OCI-LY3 (cell line): ENCODE measurements around the gene C3orf38.

Source experiments
- H2AFZ ChIP-seq: fragments of 200-600, 300-600 bp; shearing (Covaris generic); 2 replicates; pipeline ENCODE4 v1.6.0; 2014; ENCODE audit warnings: antibody characterized with exemption, low read depth, low read length
- H3K27ac ChIP-seq: fragments of 200-600, 300-600 bp; sonication (generic); 2 replicates; pipeline ENCODE4 v1.5.1; 2014; ENCODE audit warnings: mild to moderate bottlenecking, low read length, moderate library complexity, mixed read lengths
- H3K27me3 ChIP-seq: fragments of 200-600, 300-600 bp; sonication (generic); 2 replicates; pipeline ENCODE4 v1.6.1; 2014; ENCODE audit warnings: low read depth, low read length, mixed read lengths
- H3K36me3 ChIP-seq: fragments of 200-600, 300-600 bp; sonication (generic); replicated peaks from 2 replicates; pipeline ENCODE3; 2014; ENCODE audit warnings: low read depth, low read length, mixed read lengths
- H3K4me1 ChIP-seq: fragments of 300-600, 200-600 bp; sonication (generic); 2 replicates; pipeline ENCODE4 v1.6.1; 2014; ENCODE audit warnings: low read length, mixed read lengths
- H3K4me2 ChIP-seq: fragments of 200-600, 300-600 bp; sonication (generic); 2 replicates; pipeline ENCODE4 v1.6.1; 2014; ENCODE audit warnings: low read length, mixed read lengths
- H3K4me3 ChIP-seq: fragments of 300-600, 200-600 bp; sonication (generic); 2 replicates; pipeline ENCODE4 v1.5.1; 2014; ENCODE audit warnings: antibody characterized with exemption, mild to moderate bottlenecking, low read length, moderate library complexity
- H3K79me2 ChIP-seq: fragments of 300-600, 200-600 bp; shearing (Covaris generic); 2 replicates; pipeline ENCODE4 v1.6.1; 2014; ENCODE audit warnings: mild to moderate bottlenecking, low read length, mixed read lengths
- H3K9ac ChIP-seq: fragments of 300-600, 200-600 bp; shearing (Covaris generic); 2 replicates; pipeline ENCODE4 v1.6.0; 2014; ENCODE audit warnings: mild to moderate bottlenecking, low read length, moderate library complexity
- H3K9me3 ChIP-seq: fragments of 200-600, 300-600 bp; shearing (Covaris generic); 2 replicates; pipeline ENCODE4 v1.6.1; 2014; ENCODE audit warnings: low read length, mixed read lengths; ENCODE audit not compliant: insufficient read depth
- H4K20me1 ChIP-seq: fragments of 200-600, 300-600 bp; sonication (generic); 2 replicates; pipeline ENCODE4 v1.6.1; 2016; ENCODE audit warnings: low read length, mixed read lengths; ENCODE audit not compliant: insufficient read depth
- EZH2phosphoT487 ChIP-seq: fragments of 200-600 bp; shearing (Covaris generic); IDR thresholded peaks from 2 replicates; pipeline ENCODE4 v1.6.1; 2018; ENCODE audit warnings: antibody characterized with exemption, mixed run types, low read depth
- TF ChIP-seq, protein P1 (sequence below): fragments of 200-600, 300-600 bp; sonication (generic); IDR thresholded peaks from 2 replicates; pipeline ENCODE4 v1.5.1; 2014; ENCODE audit warnings: antibody characterized with exemption, low read length, low read depth

Gene C3orf38

GRCh38 chr3:88149509-88150362 lies at the start of gene C3orf38:
TSS of gene C3orf38 (plus strand) at chr3:88149959. CDS start at chr3:88150053, 94 bp downstream.
- H3K4me2 ChIP-seq, result peak within 1 kb of the TSS; percentile 96
- TF ChIP-seq, protein P1, sequence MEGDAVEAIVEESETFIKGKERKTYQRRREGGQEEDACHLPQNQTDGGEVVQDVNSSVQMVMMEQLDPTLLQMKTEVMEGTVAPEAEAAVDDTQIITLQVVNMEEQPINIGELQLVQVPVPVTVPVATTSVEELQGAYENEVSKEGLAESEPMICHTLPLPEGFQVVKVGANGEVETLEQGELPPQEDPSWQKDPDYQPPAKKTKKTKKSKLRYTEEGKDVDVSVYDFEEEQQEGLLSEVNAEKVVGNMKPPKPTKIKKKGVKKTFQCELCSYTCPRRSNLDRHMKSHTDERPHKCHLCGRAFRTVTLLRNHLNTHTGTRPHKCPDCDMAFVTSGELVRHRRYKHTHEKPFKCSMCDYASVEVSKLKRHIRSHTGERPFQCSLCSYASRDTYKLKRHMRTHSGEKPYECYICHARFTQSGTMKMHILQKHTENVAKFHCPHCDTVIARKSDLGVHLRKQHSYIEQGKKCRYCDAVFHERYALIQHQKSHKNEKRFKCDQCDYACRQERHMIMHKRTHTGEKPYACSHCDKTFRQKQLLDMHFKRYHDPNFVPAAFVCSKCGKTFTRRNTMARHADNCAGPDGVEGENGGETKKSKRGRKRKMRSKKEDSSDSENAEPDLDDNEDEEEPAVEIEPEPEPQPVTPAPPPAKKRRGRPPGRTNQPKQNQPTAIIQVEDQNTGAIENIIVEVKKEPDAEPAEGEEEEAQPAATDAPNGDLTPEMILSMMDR, result no peak
- H4K20me1 ChIP-seq, result peaks cover 5% of the 10 kb centered on the region
- H3K36me3 ChIP-seq, result peaks cover 23% of the 10 kb centered on the region
- peaks cover 35% of the 10 kb centered on the region for H3K4me1 ChIP-seq
- peak within 1 kb of the TSS; percentile 81 for H3K4me3 ChIP-seq
- no peaks in the 10 kb centered on the region for H3K9me3 ChIP-seq
- no peaks in the 10 kb centered on the region for H3K27me3 ChIP-seq
- H3K79me2 ChIP-seq, result peaks cover 97% of the 10 kb centered on the region
- peak within 1 kb of the TSS; percentile 95 for H3K9ac ChIP-seq
- peak within 1 kb of the TSS; percentile 94 for H3K27ac ChIP-seq
- peak within 1 kb of the TSS; percentile 78 for H2AFZ ChIP-seq

GRCh38 chr3:88101142-88101541 lies 48.6 kb upstream of the C3orf38 start:
- no peak overlapping the region for H3K4me3 ChIP-seq
- H3K36me3 ChIP-seq, result peaks cover 18% of the 10 kb centered on the region
- no peak overlapping the region for H3K4me2 ChIP-seq
- TF ChIP-seq, protein P1, result no peak
- no peak for TF ChIP-seq EZH2phosphoT487
- no peaks in the 10 kb centered on the region for H3K4me1 ChIP-seq
- H3K9me3 ChIP-seq, result no peaks in the 10 kb centered on the region
- H3K79me2 ChIP-seq, result peaks cover 6% of the 10 kb centered on the region
- H3K9ac ChIP-seq, result no peak overlapping the region
- H3K27ac ChIP-seq, result no peak overlapping the region
- no peak overlapping the region for H2AFZ ChIP-seq
- 0 out of 2 replicates have a peak, but pooled peaks cover 2% of the 10 kb centered on the region for H4K20me1 ChIP-seq
- no peaks in the 10 kb centered on the region for H3K27me3 ChIP-seq

GRCh38 chr3:88105325-88105724 lies 44.4 kb upstream of the C3orf38 start:
- Histone ChIP-seq H3K9me3 (no peaks in the 10 kb centered on the region), H3K4me2 (no peak overlapping the region), H3K36me3 (peaks cover 7% of the 10 kb centered on the region), H3K79me2 (peaks cover 6% of the 10 kb centered on the region; the same call in 1 of the 2 replicates), H2AFZ (no peak overlapping the region), H3K27ac (no peak overlapping the region), H3K4me1 (no peaks in the 10 kb centered on the region), H4K20me1 (no peaks in the 10 kb centered on the region; the same call in 1 of the 2 replicates), H3K27me3 (no peaks in the 10 kb centered on the region), H3K4me3 (no peak overlapping the region), H3K9ac (no peak overlapping the region)
- TF ChIP-seq, protein P1, result no peak
- no peak for TF ChIP-seq EZH2phosphoT487

GRCh38 chr3:88112289-88112688 lies 37.5 kb upstream of the C3orf38 start:
- H3K27me3 ChIP-seq, result no peaks in the 10 kb centered on the region
- TF ChIP-seq, protein P1, result no peak
- no peak for TF ChIP-seq EZH2phosphoT487

More at GRCh38 chr3:88112289-88112688, 37.5 kb upstream of the C3orf38 start:
- Histone ChIP-seq H3K4me2 (no peak overlapping the region), H3K36me3 (peaks cover 8% of the 10 kb centered on the region), H2AFZ (no peak overlapping the region), H3K79me2 (peaks cover 12% of the 10 kb centered on the region; the same call in 1 of the 2 replicates), H3K4me1 (peaks cover 8% of the 10 kb centered on the region), H3K4me3 (no peak overlapping the region), H3K27ac (no peak overlapping the region), H3K9me3 (no peaks in the 10 kb centered on the region), H3K9ac (no peak overlapping the region), H4K20me1 (peaks cover 17% of the 10 kb centered on the region)
